Uterus (tissue), 2 donors: ENCODE results near the gene HSPH1.

Experiments used
- POLR2A ChIP-seq, 2 donors: fragments of 450-650 bp; IDR thresholded peaks; one replicate each; pipeline ENCODE4 v1.6.1; 2016; ENCODE audit warnings: antibody characterized with exemption in 2 of 2, mild to moderate bottlenecking in 1 of 2, moderate library complexity in 1 of 2
- TF ChIP-seq, protein P1 (sequence below), 4 experiments: fragments of 200-600 bp in 2 of 4; fragments of 450-650 bp in 2 of 4; sonication (generic) in 2 of 4; IDR thresholded peaks; one replicate each; pipeline ENCODE4 v1.5.1; 2016 to 2019; ENCODE audit warnings: antibody characterized with exemption in 4 of 4, mild to moderate bottlenecking in 2 of 4, moderate library complexity in 1 of 4

GRCh38 chr13:31129419-31129818 lies 32.3 kb downstream of the HSPH1 start:
- TF ChIP-seq, protein P1, sequence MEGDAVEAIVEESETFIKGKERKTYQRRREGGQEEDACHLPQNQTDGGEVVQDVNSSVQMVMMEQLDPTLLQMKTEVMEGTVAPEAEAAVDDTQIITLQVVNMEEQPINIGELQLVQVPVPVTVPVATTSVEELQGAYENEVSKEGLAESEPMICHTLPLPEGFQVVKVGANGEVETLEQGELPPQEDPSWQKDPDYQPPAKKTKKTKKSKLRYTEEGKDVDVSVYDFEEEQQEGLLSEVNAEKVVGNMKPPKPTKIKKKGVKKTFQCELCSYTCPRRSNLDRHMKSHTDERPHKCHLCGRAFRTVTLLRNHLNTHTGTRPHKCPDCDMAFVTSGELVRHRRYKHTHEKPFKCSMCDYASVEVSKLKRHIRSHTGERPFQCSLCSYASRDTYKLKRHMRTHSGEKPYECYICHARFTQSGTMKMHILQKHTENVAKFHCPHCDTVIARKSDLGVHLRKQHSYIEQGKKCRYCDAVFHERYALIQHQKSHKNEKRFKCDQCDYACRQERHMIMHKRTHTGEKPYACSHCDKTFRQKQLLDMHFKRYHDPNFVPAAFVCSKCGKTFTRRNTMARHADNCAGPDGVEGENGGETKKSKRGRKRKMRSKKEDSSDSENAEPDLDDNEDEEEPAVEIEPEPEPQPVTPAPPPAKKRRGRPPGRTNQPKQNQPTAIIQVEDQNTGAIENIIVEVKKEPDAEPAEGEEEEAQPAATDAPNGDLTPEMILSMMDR (IDR thresholded peaks at IDR 0.05), result no peak
- no peak for TF ChIP-seq POLR2A (IDR thresholded peaks at IDR 0.05)
